ENCODE measurements around the gene PLCB3.

PLCB3 gene

GRCh38 chr11:64285885-64286800 lies 34.8 kb downstream of the PLCB3 start:
- DNase-seq (ENCODE audit: low read depth, low spot score): no peak

- no peak for DNase-seq (ENCODE audit: low read depth, low spot score)
Measured at GRCh38 chr11:64286801-64287159, 35.5 kb downstream of the PLCB3 start.

DNA sequence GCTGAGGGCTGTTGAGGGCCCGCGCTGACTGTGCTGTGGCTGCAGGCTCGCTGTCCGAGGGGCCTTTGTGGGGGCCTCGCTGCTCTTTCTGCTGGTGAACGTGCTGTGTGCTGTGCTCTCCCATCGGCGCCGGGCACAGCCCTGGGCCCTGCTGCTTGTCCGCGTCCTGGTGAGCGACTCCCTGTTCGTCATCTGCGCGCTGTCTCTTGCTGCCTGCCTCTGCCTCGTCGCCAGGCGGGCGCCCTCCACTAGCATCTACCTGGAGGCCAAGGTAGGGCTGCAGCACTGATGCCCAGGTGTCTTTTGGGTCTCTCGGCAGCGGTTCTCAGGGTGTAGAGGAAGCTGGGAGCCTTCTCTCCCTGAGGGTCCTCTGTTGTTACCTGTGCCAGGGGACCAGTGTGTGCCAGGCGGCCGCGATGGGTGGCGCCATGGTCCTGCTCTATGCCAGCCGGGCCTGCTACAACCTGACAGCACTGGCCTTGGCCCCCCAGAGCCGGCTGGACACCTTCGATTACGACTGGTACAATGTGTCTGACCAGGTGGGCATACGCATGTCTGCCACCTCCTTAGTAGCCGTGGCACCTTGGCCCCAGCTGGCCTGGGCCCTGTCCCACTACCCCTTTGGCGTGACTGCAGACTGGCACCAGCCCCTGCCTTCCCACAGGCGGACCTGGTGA lies 36.5 kb downstream of the PLCB3 start:
- no peak for DNase-seq (ENCODE audit: low read depth, low spot score)

GRCh38 chr11:64288353-64288750 lies 37.0 kb downstream of the PLCB3 start:
- DNase-seq (ENCODE audit: low read depth, low spot score): no peak

- DNase-seq (ENCODE audit: low read depth, low spot score): no peak
Measured at GRCh38 chr11:64289002-64289564, 37.8 kb downstream of the PLCB3 start.

DNA sequence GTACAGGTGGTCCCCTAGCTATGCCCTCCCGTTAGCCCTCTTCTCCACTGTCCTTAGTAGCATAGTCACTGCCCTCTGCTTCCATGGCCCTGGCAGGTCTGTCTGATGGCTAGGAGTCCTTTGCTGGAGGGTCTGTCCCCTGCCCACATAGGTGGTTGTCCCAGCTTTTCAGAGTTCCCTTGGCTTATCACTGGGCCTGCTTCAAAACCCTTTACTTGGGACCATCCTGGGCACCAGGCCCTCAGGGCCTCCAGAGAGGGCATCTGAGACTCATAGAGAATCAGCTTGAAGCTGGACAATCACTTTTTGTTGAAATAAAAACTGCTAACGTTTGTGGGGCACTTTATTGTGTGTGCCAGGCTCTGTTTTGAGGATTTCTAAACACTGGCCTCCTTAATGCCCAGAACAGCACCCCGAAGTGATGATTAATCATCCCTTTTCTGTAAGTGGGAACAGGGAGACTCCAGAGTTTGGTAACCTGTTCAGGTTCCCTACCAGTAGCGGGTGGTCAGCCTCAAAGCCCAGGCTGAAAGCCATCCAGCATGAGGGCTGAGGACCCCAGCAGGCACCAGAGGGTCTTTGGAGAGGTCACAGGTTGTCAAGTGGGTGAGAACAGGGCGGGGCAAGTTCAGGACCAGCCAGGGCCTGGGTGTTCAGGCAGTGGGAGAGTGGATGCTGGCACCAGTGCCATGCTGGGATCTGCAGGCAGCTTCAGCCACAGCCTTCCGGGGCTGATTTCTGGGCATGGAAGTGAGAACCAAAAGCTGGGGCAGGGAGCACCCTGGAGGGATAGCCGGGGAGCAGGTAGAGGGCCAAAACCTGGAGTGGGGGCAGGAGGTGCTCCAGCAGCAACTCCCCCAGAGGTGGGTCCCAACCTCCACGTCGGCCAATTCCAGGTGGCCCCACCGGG lies 39.3 kb downstream of the PLCB3 start:
- no peak for DNase-seq (ENCODE audit: low read depth, low spot score)

- DNase-seq (ENCODE audit: low read depth, low spot score): no peak
Measured at GRCh38 chr11:64291262-64291751, 40.0 kb downstream of the PLCB3 start, which contains the start of gene KCNK4. Gene KCNK4 (plus strand): TSS chr11:64291302. CDS start chr11:64293019, 1,717 bp downstream.

- DNase-seq (ENCODE audit: low read depth, low spot score): no peak
Measured at GRCh38 chr11:64291752-64292459, 40.6 kb downstream of the PLCB3 start.

DNA sequence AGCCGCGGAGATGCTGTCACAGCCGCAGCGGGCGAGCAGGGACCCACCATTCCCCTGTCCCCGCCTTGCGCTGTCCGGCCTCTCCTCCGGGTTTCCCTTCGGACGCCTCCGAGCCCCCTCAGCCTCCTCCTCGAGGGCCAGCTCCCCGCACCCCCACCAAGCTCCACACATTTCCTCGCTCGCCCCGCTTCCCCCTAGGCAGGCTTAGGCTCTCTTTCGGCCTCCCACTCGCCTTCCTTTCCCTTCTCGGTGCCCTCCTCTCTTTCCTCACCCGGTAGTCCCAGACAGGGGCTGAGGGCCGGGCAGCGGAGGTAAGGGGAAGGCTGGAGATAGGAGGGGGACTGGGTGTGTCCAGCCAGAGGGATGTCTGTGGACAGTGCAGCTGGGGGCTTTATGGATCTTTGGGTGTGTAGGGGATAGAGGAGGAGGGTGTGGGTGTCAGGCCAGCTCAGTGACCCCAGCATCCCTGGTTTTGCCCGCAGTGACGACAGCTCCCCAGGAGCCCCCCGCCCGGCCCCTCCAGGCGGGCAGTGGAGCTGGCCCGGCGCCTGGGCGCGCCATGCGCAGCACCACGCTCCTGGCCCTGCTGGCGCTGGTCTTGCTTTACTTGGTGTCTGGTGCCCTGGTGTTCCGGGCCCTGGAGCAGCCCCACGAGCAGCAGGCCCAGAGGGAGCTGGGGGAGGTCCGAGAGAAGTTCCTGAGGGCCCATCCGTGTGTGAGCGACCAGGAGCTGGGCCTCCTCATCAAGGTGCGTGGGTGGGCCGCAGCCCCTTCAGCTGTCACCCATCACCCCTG lies 41.3 kb downstream of the PLCB3 start:
- DNase-seq (ENCODE audit: low read depth, low spot score): no peak

GRCh38 chr11:64294774-64295173 lies 43.4 kb downstream of the PLCB3 start:
- DNase-seq (ENCODE audit: low read depth, low spot score): no peak

DNA sequence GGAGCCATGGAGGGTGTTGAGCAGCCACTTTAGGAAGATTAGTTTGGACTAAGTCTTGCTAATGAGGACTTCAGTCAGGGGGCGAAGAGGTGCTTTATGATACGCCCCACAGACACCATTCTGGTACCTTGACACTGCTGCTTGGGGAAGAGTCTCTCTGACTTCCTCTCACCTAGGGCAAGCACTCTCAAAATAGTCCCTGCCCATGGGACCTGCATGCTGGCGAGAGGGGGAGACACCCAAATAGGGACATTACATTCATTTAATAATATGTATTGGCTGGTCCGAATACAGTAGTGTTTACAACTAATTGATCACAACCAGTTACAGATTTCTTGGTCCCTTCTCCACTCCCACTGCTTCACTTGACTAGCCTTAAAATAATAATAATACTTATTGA lies 44.4 kb downstream of the PLCB3 start:
- no peak for DNase-seq (ENCODE audit: low read depth, low spot score)

- DNase-seq (ENCODE audit: low read depth, low spot score): no peak
Measured at GRCh38 chr11:64296236-64296635, 44.9 kb downstream of the PLCB3 start.

DNA sequence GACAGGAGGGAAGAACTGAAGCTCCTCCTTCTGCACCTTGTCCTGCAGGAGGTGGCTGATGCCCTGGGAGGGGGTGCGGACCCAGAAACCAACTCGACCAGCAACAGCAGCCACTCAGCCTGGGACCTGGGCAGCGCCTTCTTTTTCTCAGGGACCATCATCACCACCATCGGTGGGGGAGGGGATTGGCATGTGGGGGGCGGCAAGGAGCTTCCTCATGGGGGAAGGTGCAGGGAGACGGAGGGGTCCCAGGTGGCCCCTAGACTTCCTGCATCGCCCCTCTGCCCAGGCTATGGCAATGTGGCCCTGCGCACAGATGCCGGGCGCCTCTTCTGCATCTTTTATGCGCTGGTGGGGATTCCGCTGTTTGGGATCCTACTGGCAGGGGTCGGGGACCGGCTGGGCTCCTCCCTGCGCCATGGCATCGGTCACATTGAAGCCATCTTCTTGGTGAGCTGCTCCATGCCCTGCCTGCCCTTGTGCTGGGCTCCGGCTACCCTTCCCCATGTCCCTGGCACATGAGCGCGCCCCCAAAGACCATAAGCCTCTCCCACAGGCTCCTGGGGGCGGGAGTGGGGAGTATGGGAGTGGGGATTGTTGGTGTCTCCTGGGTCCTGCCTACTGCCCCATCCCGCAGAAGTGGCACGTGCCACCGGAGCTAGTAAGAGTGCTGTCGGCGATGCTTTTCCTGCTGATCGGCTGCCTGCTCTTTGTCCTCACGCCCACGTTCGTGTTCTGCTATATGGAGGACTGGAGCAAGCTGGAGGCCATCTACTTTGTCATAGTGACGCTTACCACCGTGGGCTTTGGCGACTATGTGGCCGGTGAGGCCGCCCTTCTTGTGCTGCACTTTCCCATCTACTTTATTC lies 45.7 kb downstream of the PLCB3 start:
- no peak for DNase-seq (ENCODE audit: low read depth, low spot score)

DNA sequence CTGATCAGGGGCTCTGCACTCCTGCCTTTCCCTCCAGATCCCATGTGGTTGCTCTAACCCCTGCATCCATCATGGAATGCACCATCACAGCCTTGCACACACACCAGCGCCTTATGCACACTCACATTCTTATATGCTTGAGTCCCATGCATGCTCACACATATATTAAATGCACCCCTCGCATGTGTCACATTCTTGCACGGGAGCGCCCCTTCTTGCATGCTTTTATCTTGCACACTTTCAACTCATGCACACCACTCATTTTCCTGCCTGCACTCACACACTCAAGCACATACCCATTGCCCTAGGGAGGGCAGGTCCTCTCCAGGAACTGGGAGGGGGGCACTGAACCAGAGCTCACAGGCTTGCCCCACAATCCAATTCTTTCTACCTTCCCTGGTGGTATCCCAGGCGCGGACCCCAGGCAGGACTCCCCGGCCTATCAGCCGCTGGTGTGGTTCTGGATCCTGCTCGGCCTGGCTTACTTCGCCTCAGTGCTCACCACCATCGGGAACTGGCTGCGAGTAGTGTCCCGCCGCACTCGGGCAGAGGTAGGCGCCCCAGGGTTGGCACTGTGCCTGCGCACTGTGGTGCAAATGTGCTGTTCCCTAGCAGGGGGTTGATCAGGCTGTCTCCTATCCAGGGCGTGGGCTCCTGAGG lies 46.5 kb downstream of the PLCB3 start:
- DNase-seq (ENCODE audit: low read depth, low spot score): no peak

- no peak for DNase-seq (ENCODE audit: low read depth, low spot score)
Measured at GRCh38 chr11:64298966-64299846, 47.9 kb downstream of the PLCB3 start.

DNA sequence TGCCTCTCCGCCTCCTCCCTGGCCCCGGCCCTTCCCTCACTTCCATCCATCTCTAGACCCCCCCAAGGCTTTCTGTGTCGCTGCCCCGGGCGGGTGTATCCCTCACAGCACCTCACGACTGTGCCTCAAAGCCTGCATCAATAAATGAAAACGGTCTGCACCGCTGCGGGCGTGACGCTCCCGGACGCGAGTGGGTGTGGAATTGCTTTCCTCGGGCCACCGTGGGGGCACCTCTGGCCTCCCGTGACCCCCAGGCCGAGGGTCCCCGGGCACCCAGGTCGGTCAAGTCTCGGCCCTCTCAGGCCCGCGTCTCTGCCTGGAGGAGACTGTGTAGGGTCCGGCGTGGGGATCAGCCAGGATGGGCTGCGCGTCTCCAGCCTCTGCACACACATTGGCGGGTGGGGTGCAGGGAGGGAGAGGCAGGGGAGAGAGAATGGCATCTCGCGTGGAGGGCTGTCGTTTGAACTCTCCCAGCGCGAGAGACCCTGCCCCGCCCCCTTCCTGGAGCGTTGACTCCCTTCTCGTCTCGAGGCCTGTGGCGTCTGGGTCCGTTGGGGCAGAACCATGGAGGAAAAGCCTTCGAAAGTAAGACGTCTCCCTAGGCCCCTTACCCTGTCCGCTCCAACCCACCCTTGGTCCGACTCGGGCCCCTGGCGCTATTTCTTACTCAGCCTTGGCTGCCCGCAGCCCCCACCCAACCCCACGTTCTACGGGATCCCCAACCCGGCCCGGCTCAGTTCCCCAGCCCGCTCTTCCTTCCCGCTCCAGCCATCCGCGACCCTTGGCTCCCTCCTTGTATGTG lies 48.7 kb downstream of the PLCB3 start, which contains the start of gene CATSPERZ:
TSS of gene CATSPERZ (plus strand) at position 512 of the 802 bp plus-strand sequence. CDS start at position 565, 53 bp downstream.
- DNase-seq (ENCODE audit: low read depth, low spot score): no peak

Data from iPS DF 19.7 (cell line).